Esophagus muscularis mucosa (tissue), 4 donors: ENCODE data around the gene MAN2A1.

Experiments used
- CTCF ChIP-seq, 3 experiments: fragments of 200-600 bp in 2 of 3; fragments of 450-650 bp in 1 of 3; sonication (generic) in 2 of 3; IDR thresholded peaks; one replicate each; pipeline ENCODE4 v1.5.1; 2017 to 2019; ENCODE audit warnings: antibody characterized with exemption in 3 of 3, mild to moderate bottlenecking in 2 of 3, moderate library complexity in 1 of 3
- EP300 ChIP-seq: sonication (generic); formaldehyde crosslinking; IDR thresholded peaks from one replicate; pipeline ENCODE4 v1.6.1; 2017; ENCODE audit warnings: antibody characterized with exemption
- POLR2A ChIP-seq: fragments of 450-650 bp; IDR thresholded peaks from one replicate; pipeline ENCODE4 v1.6.1; 2017; ENCODE audit warnings: antibody characterized with exemption, moderate library complexity, mild to moderate bottlenecking, low read depth

DNA sequence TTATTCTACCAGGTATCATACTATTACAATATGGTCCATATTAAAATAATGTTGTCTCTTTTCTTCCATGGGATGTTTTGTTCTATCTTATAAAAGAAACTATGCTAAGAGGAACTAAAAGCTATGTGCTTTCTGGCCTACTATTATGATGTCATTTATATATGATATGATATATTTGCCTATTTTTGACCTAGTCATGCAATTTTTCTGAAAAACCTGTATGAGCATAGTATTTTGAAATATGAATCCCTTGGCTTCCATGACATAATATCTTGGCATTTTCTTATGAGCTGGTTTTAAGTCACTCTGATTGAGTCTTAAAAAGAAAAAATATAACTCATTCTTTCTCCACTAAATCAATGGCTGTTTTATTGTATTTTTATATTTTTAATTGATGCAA lies 60.7 kb downstream of the MAN2A1 start:
- TF ChIP-seq CTCF (IDR thresholded peaks at IDR 0.05) (no peak), EP300 (no peak), POLR2A (no peak)
